Measurements from ENCODE around the gene DDX31. TPM values are rescaled to one million over a fixed set of nuclear protein-coding genes. Genes with fewer than 3 reads are reported as not detected.

Gene DDX31
- total RNA-seq, 2 experiments from 2014 or later = 20.9 to 22.8 TPM

DNA sequence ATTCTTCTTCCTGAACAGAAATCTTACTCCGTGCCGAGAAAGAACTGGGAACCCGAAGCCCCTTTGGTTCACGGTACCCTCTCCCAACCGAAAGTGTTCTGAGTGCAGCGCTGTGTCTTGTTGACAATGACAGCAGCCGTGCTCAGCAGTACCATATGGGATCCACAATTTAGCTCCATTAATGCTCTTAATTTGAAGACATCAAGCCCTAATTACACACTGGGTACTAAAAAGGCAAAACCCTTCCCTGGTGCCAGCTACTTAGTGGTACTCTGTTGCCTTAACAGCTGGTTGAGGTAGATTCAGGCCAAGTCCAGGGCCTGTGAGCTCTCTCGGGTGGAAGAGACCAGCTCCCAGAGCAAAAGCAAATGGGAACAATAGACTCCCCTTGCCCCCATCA, 24.5 kb downstream of the DDX31 start:
- Mint-ChIP-seq H3K27me3 (no peaks in the 10 kb centered on the region), H3K27ac (no peak overlapping the region), H3K36me3 (ENCODE audit: low read depth) (peaks cover 48% of the 10 kb centered on the region), H3K9me3 (no peaks in the 10 kb centered on the region), H3K4me1 (ENCODE audit: low read depth) (peaks cover 6% of the 10 kb centered on the region), H3K4me3 (no peak overlapping the region)
- intact Hi-C loops (cut with micrococcal nuclease) = no loop called here
- DNase-seq = no peak
- no peak for ATAC-seq
- TF ChIP-seq, protein P1, sequence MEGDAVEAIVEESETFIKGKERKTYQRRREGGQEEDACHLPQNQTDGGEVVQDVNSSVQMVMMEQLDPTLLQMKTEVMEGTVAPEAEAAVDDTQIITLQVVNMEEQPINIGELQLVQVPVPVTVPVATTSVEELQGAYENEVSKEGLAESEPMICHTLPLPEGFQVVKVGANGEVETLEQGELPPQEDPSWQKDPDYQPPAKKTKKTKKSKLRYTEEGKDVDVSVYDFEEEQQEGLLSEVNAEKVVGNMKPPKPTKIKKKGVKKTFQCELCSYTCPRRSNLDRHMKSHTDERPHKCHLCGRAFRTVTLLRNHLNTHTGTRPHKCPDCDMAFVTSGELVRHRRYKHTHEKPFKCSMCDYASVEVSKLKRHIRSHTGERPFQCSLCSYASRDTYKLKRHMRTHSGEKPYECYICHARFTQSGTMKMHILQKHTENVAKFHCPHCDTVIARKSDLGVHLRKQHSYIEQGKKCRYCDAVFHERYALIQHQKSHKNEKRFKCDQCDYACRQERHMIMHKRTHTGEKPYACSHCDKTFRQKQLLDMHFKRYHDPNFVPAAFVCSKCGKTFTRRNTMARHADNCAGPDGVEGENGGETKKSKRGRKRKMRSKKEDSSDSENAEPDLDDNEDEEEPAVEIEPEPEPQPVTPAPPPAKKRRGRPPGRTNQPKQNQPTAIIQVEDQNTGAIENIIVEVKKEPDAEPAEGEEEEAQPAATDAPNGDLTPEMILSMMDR (IDR thresholded peaks at IDR 0.05) = no peak
- ChIA-PET POLR2A (interaction anchor here (0.6 to 1.4 kb wide), 3 partner anchors 9 to 26 kb away, joined by 3 to 5 read pairs (median 4); no protein-coding TSS in a partner anchor), CTCF (interaction anchor here (1.9 kb wide), 1 partner anchor 25 kb away, joined by 5 read pairs; the partner anchor contains the start of genes DDX31 and GTF3C4)

DNA sequence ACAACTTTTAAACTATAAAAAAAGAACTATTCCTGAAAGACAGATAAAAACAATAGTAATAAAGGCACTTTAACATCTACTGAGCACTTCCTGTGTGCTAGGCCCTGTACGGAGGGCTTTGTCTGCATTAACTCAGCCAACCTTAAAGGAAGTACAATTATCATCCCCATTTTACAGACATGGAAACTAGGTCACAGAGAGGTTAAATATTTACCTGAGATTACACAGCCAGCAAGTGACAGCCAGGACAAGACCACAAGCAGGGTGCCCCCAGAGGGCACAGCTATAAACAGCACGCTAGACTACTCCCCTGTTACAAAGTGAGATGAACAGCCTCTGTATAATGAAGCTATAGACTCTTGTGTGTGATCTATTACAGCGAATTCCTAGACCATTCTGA, 25.5 kb downstream of the DDX31 start:
- TF ChIP-seq, protein P1 (IDR thresholded peaks at IDR 0.05) = peak; percentile 29
- Mint-ChIP-seq H3K36me3 (ENCODE audit: low read depth) (peaks cover 50% of the 10 kb centered on the region), H3K4me3 (no peak overlapping the region), H3K9me3 (no peaks in the 10 kb centered on the region), H3K27me3 (no peaks in the 10 kb centered on the region), H3K4me1 (ENCODE audit: low read depth) (peaks cover 6% of the 10 kb centered on the region), H3K27ac (no peak overlapping the region)
- peak; percentile 65 for ATAC-seq
- DNase-seq = peak; percentile 16
- intact Hi-C loops (cut with micrococcal nuclease) = no loop called here
- ChIA-PET CTCF (interaction anchor here (1.2 to 1.9 kb wide), 2 partner anchors 10 to 26 kb away, joined by 5 to 9 read pairs; partner anchors contain the start of genes DDX31 and GTF3C4), POLR2A (interaction anchor here (1.4 kb wide), 1 partner anchor 8 kb away, joined by 4 read pairs; no protein-coding TSS in a partner anchor)

GRCh38 chr9:132641216-132641615, 28.6 kb downstream of the DDX31 start:
- intact Hi-C loops (cut with micrococcal nuclease) = no loop called here
- no peak for ATAC-seq
- Mint-ChIP-seq H3K27me3 (no peaks in the 10 kb centered on the region), H3K4me3 (no peak overlapping the region), H3K9me3 (no peaks in the 10 kb centered on the region), H3K36me3 (ENCODE audit: low read depth) (peaks cover 44% of the 10 kb centered on the region), H3K27ac (no peak overlapping the region), H3K4me1 (ENCODE audit: low read depth) (no peaks in the 10 kb centered on the region)
- ChIA-PET CTCF (no interaction called here), POLR2A (no interaction called here)
- no peak for DNase-seq
- TF ChIP-seq, protein P1 (IDR thresholded peaks at IDR 0.05) = no peak

- Mint-ChIP-seq H3K4me1 (ENCODE audit: low read depth) (no peaks in the 10 kb centered on the region), H3K27ac (no peak overlapping the region), H3K27me3 (no peaks in the 10 kb centered on the region), H3K36me3 (ENCODE audit: low read depth) (peaks cover 30% of the 10 kb centered on the region), H3K4me3 (no peak overlapping the region), H3K9me3 (no peaks in the 10 kb centered on the region)
- TF ChIP-seq, protein P1 (IDR thresholded peaks at IDR 0.05) = no peak
- no peak for ATAC-seq
- POLR2A ChIA-PET = no interaction called here
- CTCF ChIA-PET = no interaction called here
- no peak for DNase-seq
- intact Hi-C loops (cut with micrococcal nuclease) = no loop called here
Measured at GRCh38 chr9:132639322-132639721, 30.5 kb downstream of the DDX31 start.

- DNase-seq = no peak
- no peak for ATAC-seq
- Mint-ChIP-seq H3K36me3 (ENCODE audit: low read depth) (peaks cover 31% of the 10 kb centered on the region), H3K4me1 (ENCODE audit: low read depth) (no peaks in the 10 kb centered on the region), H3K9me3 (no peaks in the 10 kb centered on the region), H3K27ac (no peak overlapping the region), H3K27me3 (no peaks in the 10 kb centered on the region), H3K4me3 (no peak overlapping the region)
- TF ChIP-seq, protein P1 (IDR thresholded peaks at IDR 0.05) = no peak
- ChIA-PET POLR2A (no interaction called here), CTCF (no interaction called here)
- intact Hi-C loops (cut with micrococcal nuclease) = no loop called here
Measured at GRCh38 chr9:132638240-132638639, 31.5 kb downstream of the DDX31 start.

Measured in activated CD8-positive, alpha-beta T cell treated with anti-CD3 and anti-CD28 coated beads for 36 hours (primary cell).